H9 (cell line): Measurements from ENCODE around the gene UQCRFS1. TPM values are rescaled to one million over a fixed set of nuclear protein-coding genes. Genes with fewer than 3 reads are reported as not detected.

ENCODE experiments used
- DNase-seq: peaks from one replicate; pipeline ENCODE4 v3.0.0-alpha.2; 2017
- H2AFZ ChIP-seq: one replicate; pipeline ENCODE4 v1.6.1; 2013; ENCODE audit warnings: mild to moderate bottlenecking, low read length, control low read depth, moderate library complexity
- H2AK5ac ChIP-seq: 2 replicates; pipeline ENCODE4 v1.6.1; 2013; ENCODE audit warnings: low read length, control low read depth, mixed read lengths; ENCODE audit not compliant: insufficient read length
- H2BK120ac ChIP-seq: one replicate; pipeline ENCODE4 v1.6.1; 2013; ENCODE audit warnings: low read depth, mild to moderate bottlenecking, low read length, control low read depth, inconsistent platforms; ENCODE audit not compliant: poor library complexity, severe bottlenecking
- H2BK12ac ChIP-seq: 2 replicates; pipeline ENCODE4 v1.6.1; 2013; ENCODE audit warnings: low read length, control low read depth, mixed read lengths, low read depth; ENCODE audit not compliant: insufficient read length
- H2BK15ac ChIP-seq: 2 replicates; pipeline ENCODE4 v1.6.1; 2013; ENCODE audit warnings: low read depth, low read length, control low read depth
- H2BK20ac ChIP-seq: one replicate; pipeline ENCODE4 v1.6.1; 2013; ENCODE audit warnings: low read depth, mild to moderate bottlenecking, low read length, control low read depth, inconsistent platforms; ENCODE audit not compliant: poor library complexity, severe bottlenecking
- H2BK5ac ChIP-seq: 2 replicates; pipeline ENCODE4 v1.6.1; 2013; ENCODE audit warnings: low read length, control low read depth, mixed read lengths; ENCODE audit not compliant: insufficient read length
- H3K14ac ChIP-seq: 2 replicates; pipeline ENCODE4 v1.6.1; 2013; ENCODE audit warnings: low read length, control low read depth; ENCODE audit not compliant: insufficient read depth
- H3K18ac ChIP-seq: 2 replicates; pipeline ENCODE4 v1.6.1; 2013; ENCODE audit warnings: low read depth, mild to moderate bottlenecking, mixed read lengths, low read length, control low read depth; ENCODE audit not compliant: insufficient read length
- H3K23ac ChIP-seq: 2 replicates; pipeline ENCODE4 v1.6.1; 2013; ENCODE audit warnings: low read length, control low read depth, mixed read lengths, low read depth; ENCODE audit not compliant: insufficient read length
- H3K23me2 ChIP-seq: 2 replicates; pipeline ENCODE4 v1.6.1; 2013; ENCODE audit warnings: low read depth, mild to moderate bottlenecking, mixed read lengths, low read length, control low read depth; ENCODE audit not compliant: insufficient read length, poor library complexity, severe bottlenecking
- H3K27ac ChIP-seq: 2 replicates; pipeline ENCODE4 v1.5.1; 2013; ENCODE audit warnings: low read length, control low read depth, mixed read lengths, low read depth; ENCODE audit not compliant: insufficient read length
- H3K27me3 ChIP-seq: 2 replicates; pipeline ENCODE4 v1.6.1; 2013; ENCODE audit warnings: low read length, control low read depth, inconsistent platforms; ENCODE audit not compliant: insufficient read depth
- H3K4ac ChIP-seq: 2 replicates; pipeline ENCODE4 v1.6.1; 2013; ENCODE audit warnings: low read depth, mild to moderate bottlenecking, control low read depth, inconsistent platforms, low read length, moderate library complexity
- H3K4me1 ChIP-seq: 2 replicates; pipeline ENCODE4 v1.6.1; 2013; ENCODE audit warnings: low read length, control low read depth, inconsistent platforms; ENCODE audit not compliant: insufficient read depth
- H3K4me2 ChIP-seq: 2 replicates; pipeline ENCODE4 v1.6.1; 2013; ENCODE audit warnings: low read length, control low read depth, mixed read lengths; ENCODE audit not compliant: insufficient read length, insufficient read depth
- H3K56ac ChIP-seq: 2 replicates; pipeline ENCODE4 v1.6.1; 2013; ENCODE audit warnings: low read depth, mild to moderate bottlenecking, mixed read lengths, low read length, control low read depth; ENCODE audit not compliant: insufficient read length
- H3K79me1 ChIP-seq: 2 replicates; pipeline ENCODE4 v1.6.1; 2013; ENCODE audit warnings: low read depth, mild to moderate bottlenecking, moderate library complexity, low read length, control low read depth, inconsistent platforms; ENCODE audit not compliant: insufficient read depth, poor library complexity, severe bottlenecking
- H3K79me2 ChIP-seq: 2 replicates; pipeline ENCODE4 v1.6.1; 2013; ENCODE audit warnings: low read length, control low read depth, inconsistent platforms; ENCODE audit not compliant: insufficient read depth
- H3K9ac ChIP-seq: 2 replicates; pipeline ENCODE4 v1.6.1; 2013; ENCODE audit warnings: low read length, control low read depth, mixed read lengths; ENCODE audit not compliant: insufficient read length; ENCODE audit errors: extremely low read depth
- H3K9me3 ChIP-seq: one replicate; pipeline ENCODE4 v1.6.1; 2013; ENCODE audit warnings: low read depth, low read length, inconsistent platforms; ENCODE audit not compliant: control insufficient read depth
- H3T11ph ChIP-seq: one replicate; pipeline ENCODE4 v1.6.1; 2013; ENCODE audit warnings: mild to moderate bottlenecking, low read length, control low read depth, inconsistent platforms
- H4K20me1 ChIP-seq: one replicate; pipeline ENCODE4 v1.6.1; 2013; ENCODE audit not compliant: control insufficient read depth, insufficient read length, insufficient read depth
- H4K5ac ChIP-seq: 2 replicates; pipeline ENCODE4 v1.6.1; 2013; ENCODE audit warnings: low read depth, mild to moderate bottlenecking, mixed read lengths, low read length, control low read depth; ENCODE audit not compliant: insufficient read length
- H4K8ac ChIP-seq: replicated peaks from 2 replicates; pipeline ENCODE4 v1.6.1; 2013; ENCODE audit warnings: low read length, control low read depth, mixed read lengths, low read depth; ENCODE audit not compliant: insufficient read length
- H4K91ac ChIP-seq: 2 replicates; pipeline ENCODE4 v1.6.1; 2013; ENCODE audit warnings: low read depth, mild to moderate bottlenecking, moderate library complexity, mixed read lengths, low read length, control low read depth; ENCODE audit not compliant: insufficient read length
- H3K27ac Mint-ChIP-seq, 3 experiments: 2 replicates in 2 of 3; 3 replicates in 1 of 3; pipeline ENCODE4 v1.8.0; 2020 to 2021; ENCODE audit warnings: mixed read lengths in 3 of 3, mild to moderate bottlenecking in 1 of 3, moderate library complexity in 1 of 3
- H3K27me3 Mint-ChIP-seq: 2 replicates; pipeline ENCODE4 v1.8.0; 2021; ENCODE audit warnings: low read depth, mild to moderate bottlenecking, moderate library complexity, mixed read lengths
- H3K36me3 Mint-ChIP-seq, 3 experiments: 2 replicates in 2 of 3; 3 replicates in 1 of 3; pipeline ENCODE4 v1.8.0; 2020 to 2021; ENCODE audit warnings: low read depth in 3 of 3, mixed read lengths in 3 of 3; ENCODE audit not compliant: insufficient read depth in 1 of 3
- H3K4me1 Mint-ChIP-seq, 2 experiments: 2 replicates each; pipeline ENCODE4 v1.8.0; 2020; ENCODE audit warnings: mixed read lengths in 2 of 2
- H3K4me3 Mint-ChIP-seq, 2 experiments: 2 replicates in 1 of 2; 3 replicates in 1 of 2; pipeline ENCODE4 v1.8.0; 2020 to 2021; ENCODE audit warnings: mild to moderate bottlenecking in 2 of 2, mixed read lengths in 2 of 2, moderate library complexity in 1 of 2
- H3K9me3 Mint-ChIP-seq, 2 experiments: 2 replicates in 1 of 2; 3 replicates in 1 of 2; pipeline ENCODE4 v1.8.0; 2020; ENCODE audit warnings: mild to moderate bottlenecking in 2 of 2, mixed read lengths in 2 of 2, moderate library complexity in 1 of 2
- CTCF ChIP-seq: fragments of 200-600 bp; sonication (generic); conservative IDR thresholded peaks from 3 replicates; pipeline ENCODE4 v1.8.0; 2021; ENCODE audit warnings: antibody characterized with exemption, mild to moderate bottlenecking
- WGBS: extraction: QIAGEN DNeasy Blood & Tissue Kit; methylation state at CpG from one replicate; pipeline ENCODE4 v1.1.7; 2013; ENCODE audit warnings: missing lambda C conversion rate, low lambda C conversion rate, mixed read lengths; ENCODE audit not compliant: insufficient read length; ENCODE audit errors: extremely low coverage; 5-methylcytosine and 5-hydroxymethylcytosine counted together
- total RNA-seq: library from RNA; stranded (reverse); gene quantifications from 2 replicates; pipeline ENCODE4 v1.2.1, GENCODE V29; 2021

Gene UQCRFS1
- total RNA-seq, 1 experiment from 2014 or later = 46.1 TPM

DNA sequence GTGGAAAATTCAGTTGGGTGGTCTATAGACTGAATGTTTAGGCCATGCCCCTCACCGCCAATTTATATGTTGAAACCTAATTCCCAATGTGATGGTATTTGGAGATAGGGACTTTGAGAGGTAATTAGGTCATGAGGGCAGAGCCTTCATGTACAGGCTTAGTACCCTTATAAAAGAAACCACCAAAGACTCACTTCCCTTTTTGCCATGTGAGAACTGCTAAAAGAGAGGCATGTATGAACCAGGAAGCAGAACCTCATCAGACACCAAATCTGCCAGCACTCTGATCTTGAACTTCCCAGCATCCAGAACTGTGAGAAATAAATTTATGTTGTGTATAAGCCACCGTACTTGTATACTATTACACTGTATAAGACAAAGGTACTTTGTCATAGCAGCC is 40.6 kb downstream of the UQCRFS1 start:
- Histone ChIP-seq H2AFZ (no peak overlapping the region), H3K56ac (no peak overlapping the region), H2BK120ac (no peak overlapping the region), H3K27me3 (no peaks in the 10 kb centered on the region), H3T11ph (no peak overlapping the region), H2AK5ac (no peak overlapping the region), H3K79me2 (no peaks in the 10 kb centered on the region), H4K20me1 (no peaks in the 10 kb centered on the region), H2BK5ac (no peak overlapping the region), H3K14ac (no peak overlapping the region), H3K9ac (no peak overlapping the region), H3K4ac (no peak overlapping the region), H4K8ac (no peak overlapping the region), H3K23me2 (no peaks in the 10 kb centered on the region), H3K27ac (no peak overlapping the region), H3K4me2 (no peak overlapping the region), H3K79me1 (no peaks in the 10 kb centered on the region), H2BK12ac (no peak overlapping the region), H2BK15ac (no peak overlapping the region), H4K5ac (no peak overlapping the region), H4K91ac (no peak overlapping the region), H3K4me1 (no peaks in the 10 kb centered on the region), H3K18ac (no peak overlapping the region), H3K9me3 (no peaks in the 10 kb centered on the region), H3K23ac (no peak overlapping the region), H2BK20ac (no peak overlapping the region)
- no CpG with 5 or more reads among the region's 2 CpGs for WGBS
- Mint-ChIP-seq H3K9me3 (peaks cover 17 to 19% of the 10 kb centered on the region in 2 experiments), H3K27ac (no peak overlapping the region), H3K36me3 (peaks cover 0 to 5% (median 0%) of the 10 kb centered on the region in 3 experiments; a peak in 3 of 7 replicates), H3K4me3 (no peak overlapping the region), H3K27me3 (peaks cover 3% of the 10 kb centered on the region; the same call in 1 of the 2 replicates), H3K4me1 (no peaks in the 10 kb centered on the region)
- no peak for TF ChIP-seq CTCF
- no peak for DNase-seq
